ENCODE results near the gene FYN.
"Not testable (repeated sequence)": the region's sequence is repeated elsewhere in the genome, so short reads cannot be mapped to it uniquely, and the experiment has no call there.

The FYN gene

GRCh38 chr6:111835807-111836206, 37.4 kb downstream of the FYN start:
- no peak overlapping the region for H3K4me3 ChIP-seq (ENCODE audit: low read depth, low read length)
- TF ChIP-seq CTCF (IDR thresholded peaks at IDR 0.05; ENCODE audit: insufficient read depth, low read length, missing control alignments) = no peak
- CTCF ChIA-PET = no interaction called here
- no peak for DNase-seq (ENCODE audit: low read depth, low spot score)
- POLR2A ChIA-PET = no interaction called here

- DNase-seq (ENCODE audit: low read depth, low spot score); POLR2A ChIA-PET; H3K4me3 ChIP-seq (ENCODE audit: low read depth, low read length): not testable (repeated sequence)
- CTCF ChIA-PET = interaction anchor here (1.4 kb wide), 1 partner anchor 9 kb away, joined by 3 read pairs; no protein-coding TSS in a partner anchor
Measured at GRCh38 chr6:111835398-111835797, 37.9 kb downstream of the FYN start.

DNA sequence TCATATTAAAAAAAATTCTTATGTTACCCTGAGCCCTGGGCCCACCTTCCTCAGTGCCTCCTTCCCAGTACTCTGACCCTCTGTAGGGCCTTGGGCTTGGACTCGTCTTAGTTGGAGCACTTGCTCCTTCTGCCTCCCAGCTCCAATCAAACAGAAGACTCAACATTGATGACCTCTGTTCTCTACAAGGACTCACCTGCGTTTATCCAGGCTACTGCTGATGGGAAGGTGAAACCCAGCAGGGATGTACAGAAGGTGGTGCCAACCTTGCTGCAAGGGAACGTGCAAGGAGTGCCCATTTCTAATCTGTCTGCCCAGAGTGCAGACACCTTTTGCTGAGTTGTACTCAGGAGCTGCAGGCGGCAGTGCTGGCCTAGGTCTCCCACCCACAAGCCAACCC, 38.9 kb downstream of the FYN start:
- ChIA-PET POLR2A (interaction anchor here (0.6 kb wide), 1 partner anchor 8 kb away, joined by 3 read pairs; no protein-coding TSS in a partner anchor), CTCF (interaction anchor here (1.4 to 1.7 kb wide), 2 partner anchors 10 to 162 kb away, joined by 3 read pairs; no protein-coding TSS in a partner anchor)
- no peak for TF ChIP-seq CTCF (IDR thresholded peaks at IDR 0.05; ENCODE audit: insufficient read depth, low read length, missing control alignments)
- H3K4me3 ChIP-seq (ENCODE audit: low read depth, low read length) = no peak overlapping the region
- DNase-seq (ENCODE audit: low read depth, low spot score) = no peak

DNA sequence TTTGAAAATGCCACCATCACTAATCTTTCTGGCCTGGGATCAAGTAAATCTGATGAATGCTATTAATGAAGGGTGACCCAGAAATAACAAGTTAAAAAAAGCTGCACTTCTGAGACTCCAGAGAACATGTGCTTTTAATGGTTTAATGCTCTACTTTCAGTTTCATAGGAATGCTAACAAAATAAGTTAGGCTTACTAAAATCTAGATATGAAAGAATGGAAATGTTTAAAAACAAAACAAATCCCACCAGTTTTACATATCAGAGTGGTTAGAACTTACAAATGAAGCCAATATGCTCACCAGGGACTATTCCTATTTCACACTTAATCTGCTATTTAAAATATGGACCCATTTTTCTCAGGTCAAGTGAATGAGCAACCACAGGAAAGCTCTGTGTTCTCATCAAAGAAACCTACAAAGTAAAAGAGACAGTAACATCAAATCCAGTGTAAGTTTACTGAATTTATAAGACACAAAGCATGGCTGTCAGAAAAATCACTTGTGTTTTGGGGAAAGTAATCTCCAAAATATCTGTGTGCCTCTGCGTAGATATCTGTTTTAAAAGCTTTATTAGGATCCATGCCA, 40.3 kb downstream of the FYN start:
- ChIA-PET POLR2A (no interaction called here), CTCF (interaction anchor here (1.0 to 1.1 kb wide), 2 partner anchors 11 to 165 kb away, joined by 3 to 4 read pairs; no protein-coding TSS in a partner anchor)
- H3K4me3 ChIP-seq (ENCODE audit: low read depth, low read length) = no peak overlapping the region
- DNase-seq (ENCODE audit: low read depth, low spot score) = no peak
- no peak for TF ChIP-seq CTCF (IDR thresholded peaks at IDR 0.05; ENCODE audit: insufficient read depth, low read length, missing control alignments)

- no peak overlapping the region for H3K4me3 ChIP-seq (ENCODE audit: low read depth, low read length)
- no peak for DNase-seq (ENCODE audit: low read depth, low spot score)
- ChIA-PET CTCF (no interaction called here), POLR2A (no interaction called here)
- no peak for TF ChIP-seq CTCF (IDR thresholded peaks at IDR 0.05; ENCODE audit: insufficient read depth, low read length, missing control alignments)
Measured at GRCh38 chr6:111831408-111831807, 41.8 kb downstream of the FYN start.

GRCh38 chr6:111829998-111830397, 43.3 kb downstream of the FYN start:
- DNase-seq (ENCODE audit: low read depth, low spot score) = no peak
- ChIA-PET POLR2A (no interaction called here), CTCF (no interaction called here)
- H3K4me3 ChIP-seq (ENCODE audit: low read depth, low read length) = no peak overlapping the region
- TF ChIP-seq CTCF (IDR thresholded peaks at IDR 0.05; ENCODE audit: insufficient read depth, low read length, missing control alignments) = no peak

GRCh38 chr6:111829581-111829980, 43.7 kb downstream of the FYN start:
- no peak overlapping the region for H3K4me3 ChIP-seq (ENCODE audit: low read depth, low read length)
- CTCF ChIA-PET = interaction anchor here (0.5 to 1.3 kb wide), 2 partner anchors 11 to 70 kb away, joined by 3 read pairs; no protein-coding TSS in a partner anchor
- TF ChIP-seq CTCF (IDR thresholded peaks at IDR 0.05; ENCODE audit: insufficient read depth, low read length, missing control alignments) = no peak
- DNase-seq (ENCODE audit: low read depth, low spot score) = no peak
- POLR2A ChIA-PET = no interaction called here
